Loucy (cell line): ENCODE data around the gene OCSTAMP.

Experiments
- EZH2phosphoT487 ChIP-seq: fragments of 200-600 bp; IDR thresholded peaks from 2 replicates; pipeline ENCODE4 v1.6.1; 2018; ENCODE audit warnings: antibody characterized with exemption, mild to moderate bottlenecking, moderate library complexity, borderline replicate concordance
- TF ChIP-seq, protein P1 (sequence below): fragments of 200-600 bp; sonication (generic); conservative IDR thresholded peaks from 2 replicates; pipeline ENCODE4 v1.5.1; 2014; ENCODE audit warnings: mild to moderate bottlenecking, antibody characterized with exemption, low read length

DNA sequence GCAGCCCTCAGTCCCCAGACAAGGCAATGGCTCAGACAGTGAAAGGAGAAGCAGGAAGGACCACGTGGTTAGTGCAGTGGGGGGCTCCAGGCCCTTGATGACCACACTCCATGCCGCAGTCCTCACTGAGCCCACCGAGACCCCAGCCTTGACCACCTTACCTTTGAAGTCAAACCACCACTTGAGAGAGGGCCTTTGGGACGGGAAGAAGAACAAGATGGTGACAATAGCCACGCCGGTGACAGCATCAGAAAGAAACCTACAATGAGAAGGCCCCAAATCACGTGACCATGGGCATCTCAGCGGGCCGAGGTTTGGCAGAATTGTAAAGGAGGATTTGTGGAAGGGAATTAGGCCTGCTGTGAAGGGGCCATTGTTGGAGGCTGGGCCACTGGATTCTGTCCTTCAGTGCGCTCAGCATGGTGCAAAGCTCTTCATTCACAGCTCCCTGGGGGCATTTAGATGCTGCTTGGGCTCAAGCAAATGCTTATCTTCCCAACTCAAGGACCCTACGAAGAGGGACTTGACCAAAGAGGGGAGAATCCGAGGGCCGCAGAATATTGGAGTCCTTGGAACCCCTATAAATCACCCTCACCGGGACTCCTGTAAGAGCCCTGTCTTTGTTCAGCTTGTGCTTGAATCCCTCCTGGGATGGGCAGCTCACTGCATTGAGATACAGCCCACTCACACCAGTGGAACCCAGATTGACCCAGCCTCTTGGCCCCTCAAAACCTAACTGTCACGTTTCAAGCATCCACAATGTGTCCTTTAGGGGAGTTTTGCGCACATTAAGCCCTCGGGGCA lies 33.2 kb upstream of the OCSTAMP start:
- TF ChIP-seq, protein P1, sequence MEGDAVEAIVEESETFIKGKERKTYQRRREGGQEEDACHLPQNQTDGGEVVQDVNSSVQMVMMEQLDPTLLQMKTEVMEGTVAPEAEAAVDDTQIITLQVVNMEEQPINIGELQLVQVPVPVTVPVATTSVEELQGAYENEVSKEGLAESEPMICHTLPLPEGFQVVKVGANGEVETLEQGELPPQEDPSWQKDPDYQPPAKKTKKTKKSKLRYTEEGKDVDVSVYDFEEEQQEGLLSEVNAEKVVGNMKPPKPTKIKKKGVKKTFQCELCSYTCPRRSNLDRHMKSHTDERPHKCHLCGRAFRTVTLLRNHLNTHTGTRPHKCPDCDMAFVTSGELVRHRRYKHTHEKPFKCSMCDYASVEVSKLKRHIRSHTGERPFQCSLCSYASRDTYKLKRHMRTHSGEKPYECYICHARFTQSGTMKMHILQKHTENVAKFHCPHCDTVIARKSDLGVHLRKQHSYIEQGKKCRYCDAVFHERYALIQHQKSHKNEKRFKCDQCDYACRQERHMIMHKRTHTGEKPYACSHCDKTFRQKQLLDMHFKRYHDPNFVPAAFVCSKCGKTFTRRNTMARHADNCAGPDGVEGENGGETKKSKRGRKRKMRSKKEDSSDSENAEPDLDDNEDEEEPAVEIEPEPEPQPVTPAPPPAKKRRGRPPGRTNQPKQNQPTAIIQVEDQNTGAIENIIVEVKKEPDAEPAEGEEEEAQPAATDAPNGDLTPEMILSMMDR = no peak
- no peak for TF ChIP-seq EZH2phosphoT487
